ENCODE measurements around the gene SESN1.

Gene SESN1

GRCh38 chr6:108966855-108967755, 127.5 kb downstream of the SESN1 start:
- DNase-seq (ENCODE audit: extremely low read depth in 1 of 2, low read depth in 1 of 2), result no peak

- DNase-seq (ENCODE audit: extremely low read depth in 1 of 2, low read depth in 1 of 2), result no peak
Observed at GRCh38 chr6:108966251-108966650, 128.4 kb downstream of the SESN1 start.

DNA sequence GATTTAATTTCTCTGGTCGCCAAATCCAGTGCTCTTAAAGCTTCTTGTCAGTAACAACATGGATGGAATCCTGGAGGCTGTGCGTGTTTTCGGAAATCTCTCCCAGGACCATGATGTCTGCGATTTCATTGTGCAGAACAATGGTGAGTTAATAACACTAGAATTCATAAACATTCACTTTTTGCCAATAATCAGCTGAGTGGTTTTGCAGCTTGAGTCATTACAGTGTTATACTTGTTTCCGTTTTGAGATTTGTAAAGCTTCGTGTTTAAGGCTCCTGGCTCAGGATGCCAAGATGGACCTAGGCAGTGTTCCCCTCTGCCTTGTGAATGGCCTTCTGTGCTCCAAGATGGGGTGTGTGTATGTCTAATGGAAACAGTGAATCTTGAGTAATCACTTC, 132.7 kb downstream of the SESN1 start:
- DNase-seq (ENCODE audit: extremely low read depth in 1 of 2, low read depth in 1 of 2), result no peak

GRCh38 chr6:108961077-108961476, 133.6 kb downstream of the SESN1 start:
- DNase-seq (ENCODE audit: extremely low read depth in 1 of 2, low read depth in 1 of 2), result no peak

DNA sequence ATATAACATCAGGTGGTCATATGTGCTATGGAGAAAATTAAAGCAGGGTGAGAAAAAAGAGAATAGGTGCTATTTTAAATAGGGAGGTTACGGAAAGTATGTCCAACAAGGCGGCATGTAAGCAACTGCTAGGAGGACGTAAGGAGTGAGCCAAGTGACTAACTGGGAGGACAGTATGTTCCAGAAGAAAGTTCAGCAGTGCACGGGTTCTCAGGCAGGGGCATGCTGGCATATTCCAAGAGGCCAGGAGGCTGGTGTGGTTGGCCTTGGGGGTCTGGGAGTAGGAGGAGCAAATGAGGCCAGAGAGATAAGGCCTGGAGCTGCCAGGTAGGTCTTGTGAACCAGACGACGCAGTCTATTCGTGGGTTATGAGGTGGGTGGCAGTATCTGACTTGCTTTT, 134.0 kb downstream of the SESN1 start:
- DNase-seq (ENCODE audit: extremely low read depth in 1 of 2, low read depth in 1 of 2), result no peak

DNA sequence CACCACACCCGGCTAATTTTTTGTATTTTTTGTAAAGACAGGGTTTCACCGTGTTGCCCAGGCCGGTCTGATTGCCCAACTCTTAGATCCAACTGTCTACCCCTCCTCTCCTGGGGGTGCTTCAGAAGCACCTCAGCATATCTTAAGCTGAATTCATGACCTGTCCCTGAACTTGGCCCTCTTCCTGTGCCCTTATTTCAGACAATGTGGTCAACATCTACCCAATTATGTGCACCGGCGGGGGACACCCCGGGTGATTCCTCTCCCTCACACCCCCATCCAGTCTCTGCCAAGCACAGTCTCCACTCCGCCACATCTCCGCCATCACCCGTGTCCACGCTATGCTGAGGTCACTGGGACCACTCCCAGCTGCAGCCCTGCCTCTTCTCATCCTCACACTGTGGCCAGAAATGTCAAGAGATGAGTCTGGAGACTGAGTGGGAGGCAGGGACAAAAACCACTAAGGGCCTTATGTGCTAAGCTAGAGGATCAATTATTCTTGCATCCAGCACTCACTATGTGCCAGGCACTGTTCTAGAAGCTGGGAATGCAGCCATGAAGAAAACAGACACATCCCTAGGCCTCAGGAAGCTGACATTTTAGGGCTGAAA, 134.6 kb downstream of the SESN1 start:
- DNase-seq (ENCODE audit: extremely low read depth in 1 of 2, low read depth in 1 of 2), result no peak

GRCh38 chr6:108958900-108959770, 135.5 kb downstream of the SESN1 start:
- DNase-seq (ENCODE audit: extremely low read depth in 1 of 2, low read depth in 1 of 2), result no peak

GRCh38 chr6:108957221-108957620, 137.4 kb downstream of the SESN1 start:
- DNase-seq (ENCODE audit: extremely low read depth in 1 of 2, low read depth in 1 of 2), result no peak

GRCh38 chr6:108955329-108955949, 139.2 kb downstream of the SESN1 start:
- DNase-seq (ENCODE audit: extremely low read depth in 1 of 2, low read depth in 1 of 2), result no peak

DNA sequence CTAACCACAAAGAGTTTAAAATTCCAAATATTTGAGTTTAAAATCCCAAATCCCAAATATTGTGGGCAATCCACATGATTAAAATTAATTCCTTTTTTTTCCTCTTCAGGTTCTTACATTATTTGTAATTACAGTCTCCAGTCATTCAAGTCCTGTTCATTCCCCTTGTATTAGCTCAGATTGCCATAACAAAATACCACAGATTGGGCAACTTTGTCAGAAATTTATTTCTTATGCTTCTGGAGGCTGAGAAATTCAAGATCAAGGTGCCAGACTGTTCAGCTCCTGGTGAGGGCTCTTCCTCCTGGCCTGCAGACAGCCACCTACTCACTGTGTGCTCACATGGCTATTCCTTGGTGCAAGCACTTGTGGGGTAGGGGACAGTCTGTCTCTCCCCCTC, 141.0 kb downstream of the SESN1 start:
- DNase-seq (ENCODE audit: extremely low read depth in 1 of 2, low read depth in 1 of 2), result no peak

- no peak for DNase-seq (ENCODE audit: extremely low read depth in 1 of 2, low read depth in 1 of 2)
Observed at GRCh38 chr6:108952776-108953486, 141.7 kb downstream of the SESN1 start.

GRCh38 chr6:108951351-108951953, 143.2 kb downstream of the SESN1 start:
- DNase-seq (ENCODE audit: extremely low read depth in 1 of 2, low read depth in 1 of 2), result no peak

DNA sequence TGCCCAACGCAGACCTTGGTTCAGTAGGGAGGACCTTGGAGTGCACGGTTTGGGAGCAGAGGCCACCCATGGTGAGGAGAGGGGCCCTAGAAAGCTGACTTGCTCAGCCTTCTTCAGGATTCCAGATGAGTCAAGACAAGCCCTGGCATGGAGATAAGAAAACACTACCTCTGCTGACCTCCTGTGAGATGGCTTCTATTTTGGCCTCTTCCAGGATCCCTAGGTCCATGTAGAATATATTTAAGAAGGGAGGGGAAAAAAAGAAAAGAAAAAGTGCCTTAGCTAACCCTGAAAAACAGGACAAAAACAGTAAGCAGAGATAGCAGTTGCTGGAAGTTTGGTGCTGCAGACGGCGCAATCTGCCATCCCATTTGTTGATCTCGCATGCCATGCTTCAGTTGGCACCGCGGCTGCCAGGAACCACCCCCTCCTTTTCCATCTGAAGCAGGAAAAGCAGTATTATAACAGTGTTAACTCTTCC, 146.4 kb downstream of the SESN1 start:
- no peak for DNase-seq (ENCODE audit: extremely low read depth in 1 of 2, low read depth in 1 of 2)

- no peak for DNase-seq (ENCODE audit: extremely low read depth in 1 of 2, low read depth in 1 of 2)
Observed at GRCh38 chr6:108947114-108947854, 147.4 kb downstream of the SESN1 start.

GRCh38 chr6:108946695-108947094, 148.0 kb downstream of the SESN1 start:
- DNase-seq (ENCODE audit: extremely low read depth in 1 of 2, low read depth in 1 of 2), result no peak

- no peak for DNase-seq (ENCODE audit: extremely low read depth in 1 of 2, low read depth in 1 of 2)
Observed at GRCh38 chr6:108945681-108946159, 148.9 kb downstream of the SESN1 start.

- no peak for DNase-seq (ENCODE audit: extremely low read depth in 1 of 2, low read depth in 1 of 2)
Observed at GRCh38 chr6:108944707-108945680, 149.7 kb downstream of the SESN1 start.

- no peak for DNase-seq (ENCODE audit: extremely low read depth in 1 of 2, low read depth in 1 of 2)
Observed at GRCh38 chr6:108944071-108944470, 150.6 kb downstream of the SESN1 start.

Measured in activated CD8-positive, alpha-beta memory T cell treated with anti-CD3 and anti-CD28 coated beads for 1 hour (primary cell).